ENCODE data around the gene ARHGEF17. TPM values are rescaled to one million over a fixed set of nuclear protein-coding genes. Genes with fewer than 3 reads are reported as not detected.

ARHGEF17 gene
- total and polyA plus RNA-seq, 2 of the 8 experiments (the other 6 are each of a cell fraction or from before 2014, with no cell fraction given), result 11.3 to 14.6 TPM

DNA sequence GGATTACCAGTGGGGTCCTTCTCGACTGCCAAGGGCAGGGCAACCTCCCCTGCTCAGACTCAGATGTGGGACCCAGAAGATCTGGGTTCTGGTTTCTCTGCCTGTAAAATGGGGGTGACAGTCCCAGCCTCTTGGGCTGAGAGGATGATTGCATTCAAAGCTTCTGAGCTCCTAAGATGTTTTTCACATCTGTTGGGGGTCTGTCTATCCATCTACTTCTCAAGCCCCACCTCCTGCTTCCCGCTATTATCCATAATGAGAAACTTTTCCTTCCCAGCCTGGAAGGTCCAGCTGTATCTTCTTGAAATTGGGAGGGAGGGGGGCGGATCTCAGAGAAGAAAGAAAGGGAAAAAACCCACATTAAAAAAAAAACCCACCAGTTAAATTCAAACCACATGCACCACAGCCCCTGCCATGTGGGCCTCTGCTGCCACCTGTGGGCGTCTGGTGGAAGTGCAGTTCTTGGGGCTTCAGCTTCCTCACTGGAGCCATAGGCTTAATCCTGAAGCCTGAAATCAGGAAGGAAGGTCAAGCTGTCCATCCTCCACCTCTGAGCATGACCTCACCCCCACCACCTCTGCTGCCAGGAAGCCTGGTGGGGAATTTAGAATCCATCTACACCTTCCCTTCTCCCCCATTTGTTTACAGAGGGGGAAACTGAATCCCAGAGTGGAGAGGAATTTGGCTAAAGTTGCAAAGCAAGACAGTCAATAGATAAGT lies 27.3 kb downstream of the ARHGEF17 start (continued):
- TF ChIP-seq, protein P1, sequence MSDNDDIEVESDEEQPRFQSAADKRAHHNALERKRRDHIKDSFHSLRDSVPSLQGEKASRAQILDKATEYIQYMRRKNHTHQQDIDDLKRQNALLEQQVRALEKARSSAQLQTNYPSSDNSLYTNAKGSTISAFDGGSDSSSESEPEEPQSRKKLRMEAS (IDR thresholded peaks at IDR 0.05), result peak; percentile 66

Data from H1 (cell line).